Small intestine (tissue), 7 donors: ENCODE results near the gene MOB3B. TPM values are rescaled to one million over a fixed set of nuclear protein-coding genes. Genes with fewer than 3 reads are reported as not detected.

Source experiments
- DNase-seq, 2 donors: peaks; one replicate each; pipeline versions ENCODE4 v3.0.0 to v3.0.0-alpha.2; 2013
- FAIRE-seq: peaks from 2 replicates; lab custom pipeline; 2012; peaks lifted over from hg19 to GRCh38; lab: Jason Lieb, UNC
- H3K27ac ChIP-seq, 3 donors: one replicate each; pipeline ENCODE4 v1.5.1; 2013; ENCODE audit warnings: low read length in 2 of 3, mild to moderate bottlenecking in 2 of 3, control low read depth in 1 of 3, inconsistent platforms in 1 of 3, low read depth in 1 of 3, moderate library complexity in 1 of 3
- H3K27me3 ChIP-seq, 3 donors: one replicate each; pipeline ENCODE4 v1.6.1; 2013; ENCODE audit warnings: low read length in 3 of 3, inconsistent platforms in 1 of 3; ENCODE audit not compliant: control insufficient read depth in 3 of 3, insufficient read depth in 3 of 3
- H3K36me3 ChIP-seq, 3 donors: one replicate each; pipeline ENCODE4 v1.6.1; 2013; ENCODE audit warnings: low read length in 3 of 3, inconsistent platforms in 1 of 3, low read depth in 1 of 3, mild to moderate bottlenecking in 1 of 3, moderate library complexity in 1 of 3; ENCODE audit not compliant: control insufficient read depth in 3 of 3, insufficient read depth in 2 of 3
- H3K4me1 ChIP-seq, 3 donors: one replicate each; pipeline ENCODE4 v1.6.1; 2013; ENCODE audit warnings: low read length in 2 of 3, inconsistent platforms in 1 of 3, low read depth in 1 of 3, mild to moderate bottlenecking in 1 of 3, moderate library complexity in 1 of 3; ENCODE audit not compliant: control insufficient read depth in 3 of 3, insufficient read depth in 2 of 3
- H3K4me3 ChIP-seq, 3 donors: one replicate each; pipeline ENCODE4 v1.5.1; 2013; ENCODE audit warnings: low read length in 3 of 3, control low read depth in 1 of 3, inconsistent platforms in 1 of 3, low read depth in 1 of 3, mild to moderate bottlenecking in 1 of 3, moderate library complexity in 1 of 3
- H3K9me3 ChIP-seq, 2 donors: one replicate each; pipeline ENCODE4 v1.6.1; 2013; ENCODE audit warnings: low read depth in 1 of 2, low read length in 1 of 2; ENCODE audit not compliant: control insufficient read depth in 2 of 2, insufficient read depth in 1 of 2
- WGBS, 3 donors: extraction: QIAGEN DNeasy Blood & Tissue Kit; methylation state at CpG; one replicate each; pipeline ENCODE4 v1.1.7; 2013; 5-methylcytosine and 5-hydroxymethylcytosine counted together
- polyA plus RNA-seq, 4 donors: library from polyadenylated mRNA; stranded (reverse) in 3 of 4; unstranded in 1 of 4; fragments of 200-250 nt in 3 of 4; fragments of 120-200 nt in 1 of 4; gene quantifications; one replicate each; pipeline versions ENCODE4 v1.2.1 to v1.2.3, GENCODE V29; 2013
- donor health status: healthy with polysubstance abuse.
- donor health status: control.
- donor health status: control.
- donor health status: Bipolar disorder and iron deficiency.
- donor health status: healthy.

Gene MOB3B
- polyA plus RNA-seq, 4 donors, result 16.9 to 34.9 (median 19.7) TPM

DNA sequence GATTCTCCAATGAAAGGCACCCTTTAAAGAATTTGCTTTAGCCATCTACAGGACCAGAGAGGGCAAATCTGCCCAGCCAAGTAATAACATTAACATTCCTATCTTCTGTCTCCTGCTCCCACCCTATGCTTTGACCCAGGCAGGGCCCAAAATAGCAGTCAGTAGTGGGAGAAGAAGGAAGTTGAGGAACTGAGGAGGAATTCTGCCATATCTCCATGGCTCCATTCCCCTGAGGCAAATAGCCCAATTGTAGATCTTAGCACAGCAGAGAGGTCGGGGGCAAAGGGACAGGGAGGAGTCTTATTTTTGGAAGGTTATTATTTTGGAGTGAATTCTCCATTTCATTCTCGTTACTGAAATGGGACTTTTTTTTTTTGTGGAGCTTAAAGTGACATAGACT is 116.7 kb downstream of the MOB3B start:
- Histone ChIP-seq H3K4me3 (no peak overlapping the region), H3K27me3 (no peaks in the 10 kb centered on the region), H3K9me3 (no peaks in the 10 kb centered on the region), H3K27ac (peak overlapping the region in 2 of 3 donors; percentile 14 to 18), H3K4me1 (peaks cover 7 to 35% (median 9%) of the 10 kb centered on the region in 3 donors), H3K36me3 (peaks cover 0 to 9% (median 0%) of the 10 kb centered on the region in 3 donors)
- FAIRE-seq (no peak), DNase-seq (no peak)
- 26 to 45% (median 36%) methylated on average over 2 of the region's 2 CpGs for WGBS, 3 donors

DNA sequence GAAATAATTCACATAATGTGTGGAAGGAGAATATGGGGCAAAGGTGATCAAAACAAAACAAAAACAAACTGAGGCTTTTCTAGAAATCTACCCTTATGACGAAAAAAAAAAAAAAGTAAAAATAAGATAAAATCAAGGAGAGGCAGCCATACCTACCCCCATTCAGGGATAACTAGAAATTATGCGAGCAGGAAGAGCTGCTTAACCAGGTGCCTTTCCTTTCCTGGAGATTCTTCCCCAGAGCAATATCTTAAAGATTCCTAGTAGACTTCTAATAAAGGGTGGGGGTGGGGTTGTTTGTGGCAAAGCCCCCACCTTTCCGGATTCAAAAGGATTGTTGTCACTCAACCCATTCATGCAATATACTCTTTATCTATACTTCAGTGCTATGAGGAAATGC is 117.5 kb downstream of the MOB3B start:
- Histone ChIP-seq H3K4me1 (peaks cover 10 to 43% (median 13%) of the 10 kb centered on the region in 3 donors), H3K36me3 (peaks cover 0 to 14% (median 0%) of the 10 kb centered on the region in 3 donors), H3K4me3 (no peak overlapping the region), H3K9me3 (no peaks in the 10 kb centered on the region), H3K27ac (no peak overlapping the region), H3K27me3 (no peaks in the 10 kb centered on the region)
- no peak for DNase-seq
- WGBS, 3 donors, result 67 to 74% (median 70%) methylated on average over 3 of the region's 3 CpGs
- FAIRE-seq, result no peak

DNA sequence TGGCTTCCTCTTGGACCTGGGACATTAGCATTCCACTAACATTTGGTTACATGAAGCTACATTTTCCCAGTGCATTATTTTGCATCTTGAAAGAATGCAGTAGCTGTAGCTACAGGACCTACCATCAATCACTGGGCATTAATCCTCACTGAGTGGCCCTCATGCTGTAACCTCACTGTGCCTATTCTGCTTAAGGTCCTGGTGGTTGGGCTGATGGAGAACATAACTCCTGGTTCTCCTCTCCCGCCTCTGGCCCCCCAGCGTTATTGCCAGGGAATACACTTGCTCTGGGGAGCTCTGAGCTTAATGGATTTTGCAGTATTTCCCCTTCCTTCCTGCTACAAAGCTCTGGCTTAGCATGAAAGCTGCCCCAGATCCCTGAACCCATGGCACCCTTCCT is 121.1 kb downstream of the MOB3B start:
- Histone ChIP-seq H3K27me3 (no peaks in the 10 kb centered on the region), H3K36me3 (peaks cover 0 to 15% (median 0%) of the 10 kb centered on the region in 3 donors), H3K27ac (peak overlapping the region in 2 of 3 donors; percentile 41 to 86), H3K9me3 (no peaks in the 10 kb centered on the region), H3K4me3 (no peak overlapping the region), H3K4me1 (peaks cover 10 to 29% (median 13%) of the 10 kb centered on the region in 3 donors)
- WGBS, 3 donors, result 82 to 88% (median 86%) methylated on average over 2 of the region's 2 CpGs
- FAIRE-seq, result no peak
- no peak for DNase-seq

DNA sequence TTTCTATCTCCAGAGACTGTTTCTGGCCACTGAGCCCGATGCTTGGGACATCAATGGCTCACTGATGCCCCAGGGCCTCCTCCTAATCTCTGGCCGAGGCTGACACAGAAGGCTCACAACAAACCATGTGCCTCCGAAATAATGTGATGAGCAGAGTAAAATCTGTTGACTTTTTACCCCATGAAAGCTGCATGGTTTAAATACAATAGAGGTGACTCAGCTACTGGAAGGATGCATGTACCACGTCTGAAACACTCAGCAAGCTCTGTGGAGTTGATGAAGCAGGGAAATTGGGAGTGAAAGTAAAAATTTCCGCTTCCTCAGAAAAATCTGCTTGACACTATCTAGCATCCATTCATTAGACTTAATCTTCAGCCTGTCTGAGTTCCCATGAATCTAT is 121.6 kb downstream of the MOB3B start:
- FAIRE-seq, result no peak
- H3K4me1 ChIP-seq, result peaks cover 9 to 26% (median 12%) of the 10 kb centered on the region in 3 donors
- no peaks in the 10 kb centered on the region for H3K27me3 ChIP-seq
- H3K4me3 ChIP-seq, result no peak overlapping the region
- peak overlapping the region in 1 of 3 donors; percentile 86 for H3K27ac ChIP-seq
- no peak for DNase-seq
- peaks cover 0 to 14% (median 0%) of the 10 kb centered on the region in 3 donors for H3K36me3 ChIP-seq
- WGBS, 3 donors, result 80 to 88% (median 83%) methylated on average over 5 of the region's 5 CpGs
- H3K9me3 ChIP-seq, result no peaks in the 10 kb centered on the region

DNA sequence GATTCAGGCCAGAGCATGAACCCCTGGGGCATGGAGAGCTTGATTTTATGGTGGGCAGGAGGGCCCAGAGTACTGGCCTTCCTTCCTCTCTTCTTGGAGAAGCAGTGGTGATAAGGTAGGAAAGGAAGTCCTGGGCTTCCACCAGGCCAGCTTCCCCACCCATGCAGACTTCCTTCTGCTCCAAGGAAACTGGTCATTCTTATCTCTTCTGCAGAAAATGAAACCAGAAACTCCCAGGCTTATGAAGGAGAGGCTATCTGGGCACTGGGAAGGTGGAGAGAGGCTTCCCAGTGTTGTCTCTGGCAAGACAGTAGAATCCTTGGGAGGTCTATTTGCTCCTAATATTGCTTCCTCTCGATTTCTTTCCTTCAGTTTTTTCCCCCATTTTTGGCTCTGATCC is 122.1 kb downstream of the MOB3B start:
- Histone ChIP-seq H3K27me3 (no peaks in the 10 kb centered on the region), H3K9me3 (no peaks in the 10 kb centered on the region), H3K4me3 (no peak overlapping the region), H3K27ac (peak overlapping the region; percentile 23 to 86 (median 45)), H3K36me3 (peaks cover 0 to 11% (median 0%) of the 10 kb centered on the region in 3 donors), H3K4me1 (peaks cover 4 to 26% (median 9%) of the 10 kb centered on the region in 3 donors)
- 0 to 24% (median 11%) methylated on average over 1 of the region's 1 CpG for WGBS, 3 donors
- no peak for FAIRE-seq
- peak; percentile 66 to 75 for DNase-seq

DNA sequence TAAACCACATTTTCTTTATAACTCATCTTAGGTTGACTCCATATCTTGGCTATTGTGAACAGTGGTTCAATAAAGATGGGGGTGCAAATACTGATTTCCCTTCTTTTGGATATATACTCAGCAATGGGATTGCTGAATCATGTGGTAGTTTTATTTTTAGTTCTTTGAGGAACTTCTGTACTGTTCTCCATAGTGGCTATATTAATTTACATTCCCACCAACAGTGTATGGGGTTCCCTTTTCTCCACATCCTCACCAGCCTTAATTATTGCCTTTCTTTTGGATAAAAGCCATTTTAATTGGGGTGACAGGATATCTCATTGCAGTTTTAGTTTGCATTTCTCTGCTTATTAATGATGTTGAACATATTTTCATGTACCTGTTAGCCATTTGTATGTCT is 125.0 kb downstream of the MOB3B start:
- FAIRE-seq (no peak), DNase-seq (no peak)
- peaks cover 0 to 18% (median 0%) of the 10 kb centered on the region in 3 donors for H3K36me3 ChIP-seq
- H3K9me3 ChIP-seq, result no peaks in the 10 kb centered on the region
- no peaks in the 10 kb centered on the region for H3K27me3 ChIP-seq
- H3K27ac ChIP-seq, result no peak overlapping the region
- no peak overlapping the region for H3K4me3 ChIP-seq
- H3K4me1 ChIP-seq, result peaks cover 7 to 46% (median 11%) of the 10 kb centered on the region in 3 donors

DNA sequence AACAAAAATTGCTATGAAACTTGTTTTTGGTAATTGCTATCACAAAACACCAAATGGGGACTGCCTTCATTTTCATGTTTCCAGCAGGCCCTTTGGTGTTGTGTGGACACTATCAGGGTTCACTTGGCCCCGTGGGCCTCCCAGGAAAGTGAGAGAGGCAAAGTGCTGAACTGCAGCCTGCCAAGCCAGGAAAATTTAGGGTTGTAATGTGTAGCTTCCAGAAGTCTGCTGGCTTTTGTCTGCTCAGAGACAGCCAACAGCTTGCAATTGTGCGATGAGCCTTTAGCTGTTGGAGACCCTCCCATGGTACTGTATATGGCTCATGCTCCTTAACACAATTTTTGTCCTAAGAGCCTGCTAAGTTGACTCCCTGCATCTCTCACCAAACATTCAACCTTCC is 127.0 kb downstream of the MOB3B start:
- peak overlapping the region in 1 of 3 donors; percentile 7 for H3K27ac ChIP-seq
- H3K36me3 ChIP-seq, result peaks cover 0 to 19% (median 0%) of the 10 kb centered on the region in 3 donors
- H3K9me3 ChIP-seq, result no peaks in the 10 kb centered on the region
- no peaks in the 10 kb centered on the region for H3K27me3 ChIP-seq
- FAIRE-seq (no peak), DNase-seq (peak in 1 of 2 donors; percentile 50)
- WGBS, 3 donors, result 53 to 71% (median 71%) methylated on average over 2 of the region's 2 CpGs
- H3K4me3 ChIP-seq, result no peak overlapping the region
- H3K4me1 ChIP-seq, result peaks cover 3 to 43% (median 9%) of the 10 kb centered on the region in 3 donors

DNA sequence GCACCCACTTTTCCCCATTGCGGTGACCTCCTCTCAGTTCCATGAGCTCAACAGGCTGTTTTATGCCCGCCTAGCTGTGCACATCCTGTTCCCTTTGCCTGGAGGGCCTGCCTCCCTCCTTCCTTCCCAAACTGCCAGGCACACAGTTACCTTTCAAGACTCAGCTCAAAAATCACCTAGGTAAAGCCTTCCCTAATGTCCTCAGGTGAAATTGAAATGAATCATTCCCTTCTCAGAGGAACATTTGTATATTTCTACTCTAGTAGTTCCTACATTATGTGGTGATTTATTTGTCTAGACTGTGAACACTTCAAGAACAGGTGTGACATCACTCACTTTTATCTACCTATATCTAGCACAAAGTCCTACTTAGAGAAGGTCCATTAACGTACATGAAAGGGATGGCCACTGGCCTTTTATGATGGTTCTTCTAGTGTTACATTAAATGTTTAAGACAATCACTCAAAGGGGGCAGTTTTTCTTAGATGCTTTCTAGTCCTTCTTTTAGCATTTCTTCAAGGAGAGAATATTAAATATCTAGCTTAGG is 129.2 kb downstream of the MOB3B start:
- H3K27ac ChIP-seq, result peak overlapping the region in 2 of 3 donors; percentile 2 to 68
- 63 to 82% (median 78%) methylated on average over 3 of the region's 3 CpGs for WGBS, 3 donors
- DNase-seq, result peak; percentile 59 to 82

More for the DNA sequence above, 129.2 kb downstream of the MOB3B start:
- H3K9me3 ChIP-seq, result peaks cover 0 to 2% of the 10 kb centered on the region in 2 donors
- H3K4me1 ChIP-seq, result peaks cover 2 to 42% (median 9%) of the 10 kb centered on the region in 3 donors
- H3K36me3 ChIP-seq, result peaks cover 0 to 12% (median 0%) of the 10 kb centered on the region in 3 donors
- FAIRE-seq, result no peak
- H3K27me3 ChIP-seq, result no peaks in the 10 kb centered on the region
- H3K4me3 ChIP-seq, result no peak overlapping the region
